GM18909 (cell line): Measurements from ENCODE around the gene SYS1.

ENCODE experiments used
- ATAC-seq: cut with Tn5 transposase; IDR thresholded peaks from one replicate; pipeline ENCODE4 v1.9.1; 2021; ENCODE audit warnings: mild to moderate bottlenecking; ENCODE audit not compliant: unreplicated experiment, poor library complexity

SYS1 gene

DNA sequence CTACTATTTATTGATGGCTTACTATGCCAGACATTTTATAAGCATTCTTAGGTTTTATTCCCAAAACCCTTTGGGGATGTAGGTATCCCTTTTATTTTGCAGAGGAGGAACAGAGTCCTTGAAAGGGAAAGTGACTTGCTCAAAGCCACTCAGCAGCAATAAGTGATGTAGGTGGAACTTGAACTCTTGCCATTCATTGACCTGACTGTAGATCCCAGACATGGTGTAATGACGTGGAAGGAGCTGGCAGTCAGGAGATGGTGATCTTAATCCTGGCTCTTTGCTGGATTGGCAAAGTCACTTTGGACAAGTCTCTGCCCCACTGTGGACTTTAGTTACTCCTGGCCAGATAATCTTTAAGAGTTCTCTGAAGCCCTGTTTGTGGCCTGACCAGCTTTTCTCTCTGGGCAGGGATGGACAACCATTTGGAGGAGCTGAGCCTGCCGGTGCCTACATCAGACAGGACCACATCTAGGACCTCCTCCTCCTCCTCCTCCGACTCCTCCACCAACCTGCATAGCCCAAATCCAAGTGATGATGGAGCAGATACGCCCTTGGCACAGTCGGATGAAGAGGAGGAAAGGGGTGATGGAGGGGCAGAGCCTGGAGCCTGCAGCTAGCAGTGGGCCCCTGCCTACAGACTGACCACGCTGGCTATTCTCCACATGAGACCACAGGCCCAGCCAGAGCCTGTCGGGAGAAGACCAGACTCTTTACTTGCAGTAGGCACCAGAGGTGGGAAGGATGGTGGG is 46.7 kb downstream of the SYS1 start:
- no peak for ATAC-seq

DNA sequence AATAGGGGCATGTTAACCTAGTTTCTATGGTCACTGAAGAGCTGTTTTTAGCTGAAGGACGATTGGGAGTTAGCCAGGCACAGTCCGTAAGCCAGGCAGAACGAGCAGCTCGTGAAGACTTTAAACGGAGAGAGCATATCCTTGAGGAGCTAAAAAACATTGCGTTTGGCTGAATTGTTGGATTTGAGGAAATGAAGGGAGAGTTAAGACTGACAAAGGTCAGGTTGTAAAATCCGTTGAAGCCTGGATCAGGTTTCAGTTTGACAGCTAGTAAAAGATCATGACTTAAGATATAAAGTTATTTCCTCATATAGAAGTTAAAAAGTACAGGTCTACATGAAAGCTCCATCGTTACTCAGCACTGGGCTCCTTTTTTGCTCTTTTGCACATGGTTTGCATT is 47.9 kb downstream of the SYS1 start:
- ATAC-seq: no peak

DNA sequence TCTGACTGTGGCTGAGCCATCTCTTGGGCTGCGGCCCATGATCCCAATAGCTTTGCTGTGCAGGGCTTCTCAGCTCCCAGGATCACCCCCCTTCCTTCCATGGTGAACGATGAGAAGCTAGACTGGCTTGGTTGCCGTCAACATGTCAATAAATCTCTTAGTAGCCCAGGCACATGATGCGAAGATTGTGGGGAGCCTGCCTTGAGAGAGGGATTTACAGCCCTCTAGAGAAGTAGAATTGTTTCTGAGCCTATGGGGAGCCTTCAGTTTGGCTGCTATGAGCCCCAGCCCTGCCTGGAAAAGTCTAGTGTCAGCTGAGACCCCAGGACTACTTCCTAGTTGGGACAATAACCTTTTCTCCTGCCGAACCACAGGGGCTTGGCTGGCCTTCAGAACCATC is 49.7 kb downstream of the SYS1 start:
- ATAC-seq: no peak

DNA sequence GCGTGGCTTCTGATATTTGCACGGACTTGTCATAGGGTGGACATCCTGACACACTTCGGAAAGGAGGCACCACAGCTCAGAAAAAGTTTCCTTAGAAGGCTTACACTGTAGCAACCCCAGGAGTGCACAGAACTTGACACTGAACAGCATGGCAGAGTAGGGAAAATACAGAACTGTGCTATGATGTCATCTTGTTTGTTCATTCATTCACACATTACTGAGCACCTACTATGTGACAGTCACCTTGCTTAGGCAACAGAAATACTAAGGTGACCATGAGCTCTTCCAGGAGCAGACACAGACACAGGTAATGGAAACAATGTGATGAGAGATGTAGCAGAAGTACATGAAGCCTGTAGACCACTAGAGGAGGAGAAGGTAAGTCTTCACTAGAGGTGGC is 50.5 kb downstream of the SYS1 start:
- no peak for ATAC-seq

DNA sequence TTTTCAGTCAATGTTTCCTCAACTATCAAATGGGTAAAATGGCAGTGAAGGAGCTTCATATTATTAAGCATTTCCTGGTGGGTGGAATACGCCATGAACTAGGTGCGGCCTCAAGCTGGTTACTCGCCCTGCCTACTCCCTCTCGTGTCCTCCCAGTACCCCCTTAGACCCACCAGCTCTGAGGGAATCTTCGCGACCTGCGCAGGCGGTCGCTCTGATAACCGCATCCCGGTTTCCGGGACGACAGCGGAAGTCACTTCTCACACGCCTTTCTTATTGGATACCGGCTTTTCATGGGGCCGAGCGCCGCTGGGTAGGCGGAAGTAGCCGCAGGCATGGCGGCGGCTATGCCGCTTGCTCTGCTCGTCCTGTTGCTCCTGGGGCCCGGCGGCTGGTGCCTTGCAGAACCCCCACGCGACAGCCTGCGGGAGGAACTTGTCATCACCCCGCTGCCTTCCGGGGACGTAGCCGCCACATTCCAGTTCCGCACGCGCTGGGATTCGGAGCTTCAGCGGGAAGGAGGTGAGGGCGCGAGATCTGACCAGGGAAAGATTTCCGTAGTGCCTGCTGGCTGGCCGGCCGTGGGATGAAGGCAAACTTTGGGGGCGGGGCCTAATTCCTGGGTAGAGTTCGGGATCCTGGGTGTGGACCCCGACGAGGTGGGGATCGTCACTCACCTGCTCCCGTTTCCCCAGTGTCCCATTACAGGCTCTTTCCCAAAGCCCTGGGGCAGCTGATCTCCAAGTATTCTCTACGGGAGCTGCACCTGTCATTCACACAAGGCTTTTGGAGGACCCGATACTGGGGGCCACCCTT is 53.1 kb downstream of the SYS1 start, which contains the start of gene PIGT:
TSS of gene PIGT (plus strand) at position 320 of the 816 bp plus-strand sequence. CDS start at position 336, 16 bp downstream.
- peak; percentile 75 for ATAC-seq

DNA sequence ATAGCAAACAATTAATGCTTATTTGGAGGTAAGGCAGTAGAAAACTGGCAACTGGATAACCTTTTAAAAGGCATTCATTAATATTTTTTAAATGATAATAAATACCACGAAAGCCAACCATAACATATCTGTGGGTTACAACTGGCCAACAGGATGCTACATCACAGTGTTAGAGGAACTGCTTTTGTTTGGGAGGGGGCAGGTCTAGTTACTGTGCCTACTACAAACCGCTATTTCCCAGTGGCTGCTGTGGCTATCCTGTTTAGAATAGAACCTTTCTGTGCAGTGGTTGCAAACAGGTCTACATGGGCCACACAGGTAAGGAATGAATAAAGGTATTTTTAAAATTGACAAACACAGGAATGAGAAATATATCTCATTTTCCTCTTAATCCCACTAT is 54.0 kb downstream of the SYS1 start:
- no peak for ATAC-seq
